Activated CD4-positive, alpha-beta T cell treated with anti-CD3 and anti-CD28 coated beads for 4 hours (primary cell): ENCODE measurements around the gene HIGD1B.

Experiments used
- DNase-seq, 2 donors: peaks; one replicate each; pipeline ENCODE4 v3.0.0-alpha.2; 2020

Gene HIGD1B

DNA sequence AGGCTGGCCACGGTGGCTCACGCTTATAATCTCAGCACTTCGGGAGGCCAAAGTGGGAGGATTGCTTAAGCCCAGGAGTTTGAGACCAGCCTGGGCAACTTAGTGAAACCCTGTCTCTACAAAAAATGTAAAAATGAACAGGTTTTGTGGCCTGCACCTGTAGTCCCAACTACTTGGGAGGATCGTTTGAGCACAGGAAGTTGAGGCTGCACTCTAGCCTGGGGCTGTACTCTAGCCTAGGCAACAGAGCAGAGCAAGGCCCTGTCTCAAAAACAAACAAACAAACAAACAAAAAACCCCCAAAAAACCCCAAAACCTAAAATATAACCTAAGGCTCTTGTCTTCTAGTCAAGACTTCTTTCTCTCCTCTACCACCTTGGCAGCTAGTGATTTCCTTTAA, 7.4 kb upstream of the HIGD1B start:
- no peak for DNase-seq

DNA sequence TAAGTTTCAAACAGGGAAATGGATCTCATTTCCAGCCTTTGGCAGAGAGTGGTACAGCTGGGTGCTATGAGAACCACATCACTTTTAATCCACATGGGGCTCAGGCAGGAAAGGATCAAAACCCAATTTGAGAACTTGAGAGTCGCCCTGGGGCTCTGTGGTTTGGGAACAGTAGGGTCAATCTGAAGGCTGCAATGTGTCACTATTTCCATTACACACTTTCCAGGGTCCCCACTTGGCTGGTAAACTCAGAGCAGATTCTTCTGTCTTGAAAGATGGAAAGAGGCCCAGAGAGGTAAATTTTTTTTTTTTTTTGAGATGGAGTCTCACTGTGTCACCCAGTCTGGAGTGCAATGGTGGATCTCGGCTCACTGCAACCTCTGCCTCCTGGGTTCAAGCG, 6.7 kb upstream of the HIGD1B start:
- DNase-seq: no peak

DNA sequence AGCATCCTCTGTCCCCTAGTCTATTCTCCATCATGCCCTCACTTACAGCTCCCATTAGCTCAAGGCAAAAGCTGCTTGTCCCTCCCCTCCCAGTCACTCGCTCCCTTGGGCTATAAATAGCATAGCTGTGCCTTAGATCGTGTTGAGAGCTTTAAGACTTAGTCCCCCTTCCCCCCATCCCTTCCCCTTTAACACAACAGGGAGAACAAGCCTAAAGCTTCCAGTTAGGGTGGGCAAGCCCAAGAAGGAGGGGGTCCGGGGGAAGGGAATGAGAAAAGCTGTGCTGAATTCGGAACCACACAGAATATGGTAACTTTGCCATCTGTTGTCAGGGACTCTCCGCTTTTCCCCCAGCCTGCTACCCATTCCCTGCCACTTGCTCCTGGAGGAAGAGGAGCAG, 4.9 kb upstream of the HIGD1B start:
- DNase-seq: no peak

DNA sequence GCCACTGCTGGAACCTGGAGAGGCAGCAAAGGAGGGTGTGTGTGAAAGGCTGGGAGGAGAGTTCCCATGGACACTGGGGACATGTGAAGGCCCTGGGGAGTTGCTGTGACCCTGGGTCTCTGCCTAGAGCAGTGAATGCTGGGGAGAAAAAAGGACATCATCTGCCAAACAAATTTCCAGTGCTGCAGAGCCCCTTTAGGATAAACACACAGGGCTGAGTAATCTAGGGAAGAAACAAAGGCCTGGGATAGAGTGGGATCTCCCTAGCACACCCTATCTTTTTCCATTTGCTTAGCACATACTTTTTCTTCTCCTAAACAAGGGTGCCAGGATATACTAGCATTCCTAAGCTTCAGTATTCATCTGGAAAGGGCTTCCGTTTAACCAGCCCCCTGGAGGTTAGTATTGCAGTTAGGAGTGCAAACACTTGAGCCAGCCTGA, 3.3 kb upstream of the HIGD1B start:
- DNase-seq: no peak

DNA sequence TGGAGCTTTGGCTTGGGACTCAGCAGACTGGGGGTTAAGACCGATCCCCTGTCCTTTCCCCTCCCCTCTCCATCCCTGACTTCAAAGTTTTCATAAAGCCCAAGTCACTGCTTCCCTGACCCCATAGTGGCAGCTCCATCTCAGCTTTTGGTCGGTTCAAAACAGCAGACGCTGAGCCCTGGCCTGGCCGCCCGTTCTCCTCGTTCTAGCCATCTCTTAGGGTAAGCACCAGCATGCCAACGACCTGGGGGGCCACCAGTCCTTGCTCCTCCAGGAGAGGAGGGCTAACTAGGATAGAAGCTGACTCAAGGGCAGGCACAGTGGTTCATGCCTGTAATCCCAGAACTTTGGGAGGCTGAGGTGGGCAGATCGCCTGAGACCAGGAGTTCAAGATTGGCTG, 1.5 kb upstream of the HIGD1B start:
- no peak for DNase-seq

DNA sequence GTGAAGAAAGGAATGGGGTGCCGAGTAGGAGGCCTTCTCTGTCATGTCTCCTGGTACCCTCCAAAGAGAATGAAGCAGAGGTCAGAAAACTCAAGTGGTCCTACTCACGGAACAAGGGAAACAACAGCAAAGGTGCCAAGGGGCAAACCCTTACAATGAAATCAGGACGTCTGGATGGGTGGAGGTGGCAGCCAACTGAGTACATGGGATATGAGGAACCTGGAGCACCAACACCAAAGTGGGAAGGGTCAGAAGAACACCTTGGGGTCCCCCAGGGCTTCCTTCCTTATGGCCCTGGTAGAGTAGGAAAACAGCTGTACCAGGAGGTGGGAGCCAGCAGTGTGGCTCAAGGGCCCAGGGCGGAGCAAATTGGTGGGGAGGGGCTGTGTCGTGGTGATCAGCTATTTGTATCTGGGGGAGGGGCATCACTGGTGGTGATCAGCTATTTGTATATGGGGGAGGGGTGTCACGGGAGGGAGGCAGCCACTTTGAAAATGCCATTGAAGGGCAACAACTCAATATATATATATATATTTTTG, 643 bp downstream of the HIGD1B start:
- no peak for DNase-seq

DNA sequence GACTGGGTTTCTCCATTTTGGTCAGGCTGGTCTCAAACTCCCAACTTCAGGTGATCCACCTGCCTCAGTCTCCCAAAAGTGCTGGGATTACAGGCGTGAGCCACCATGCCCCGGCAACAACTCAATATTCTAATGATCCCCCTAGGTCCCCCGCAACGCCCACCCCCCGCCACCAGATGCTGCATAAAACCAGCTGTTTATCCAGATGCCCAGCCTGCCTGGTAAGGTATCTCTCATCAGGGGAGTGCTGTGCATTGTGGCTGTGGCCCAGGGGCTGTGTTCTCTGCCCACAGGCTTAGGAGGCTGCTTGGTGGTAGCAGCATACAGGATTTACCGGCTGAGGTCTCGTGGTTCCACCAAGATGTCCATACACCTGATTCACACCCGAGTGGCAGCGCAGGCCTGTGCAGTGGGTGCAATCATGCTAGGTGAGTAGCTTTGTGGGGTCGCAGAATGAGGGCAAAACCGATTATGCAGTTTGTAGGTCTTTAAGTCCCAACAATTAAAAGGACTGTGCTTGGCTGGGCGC, 1.3 kb downstream of the HIGD1B start:
- no peak for DNase-seq

DNA sequence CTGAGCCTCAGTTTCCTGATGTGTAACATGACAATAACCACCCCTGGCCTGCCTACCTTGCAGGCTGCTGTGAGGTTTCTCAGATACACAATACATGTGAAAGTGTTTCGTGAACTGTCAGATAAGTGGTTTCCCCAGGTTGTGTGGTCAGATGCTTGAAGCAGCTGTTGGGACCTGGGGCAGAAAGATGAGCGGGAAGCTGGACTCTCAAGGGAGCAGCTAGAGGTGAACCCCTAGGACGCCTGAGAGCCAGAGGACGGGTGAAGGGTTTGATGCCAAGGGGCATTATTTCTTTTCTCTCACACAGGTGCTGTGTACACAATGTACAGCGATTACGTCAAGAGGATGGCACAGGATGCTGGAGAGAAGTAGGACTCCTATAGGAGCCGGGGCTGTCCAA, 2.3 kb downstream of the HIGD1B start:
- DNase-seq: no peak

DNA sequence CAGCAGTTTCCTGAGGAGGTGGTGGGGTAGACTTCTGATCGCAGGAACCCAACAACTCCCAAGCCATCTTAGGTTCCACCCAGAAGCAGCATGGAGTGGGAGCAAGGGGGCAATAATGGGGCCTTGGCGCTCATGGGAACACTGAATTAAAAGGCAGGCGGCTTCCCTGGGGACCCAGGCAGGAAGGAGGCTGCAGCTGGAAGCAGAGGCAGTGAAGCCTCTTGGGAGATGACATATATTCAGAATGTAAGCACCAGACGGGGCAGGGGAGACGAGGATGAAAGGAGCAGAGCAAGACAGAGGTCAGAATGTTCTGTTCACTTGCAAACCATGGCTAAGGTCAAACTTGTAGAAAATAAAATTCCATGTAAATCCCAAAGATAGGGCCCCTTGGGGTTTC, 2.9 kb downstream of the HIGD1B start:
- DNase-seq: no peak

DNA sequence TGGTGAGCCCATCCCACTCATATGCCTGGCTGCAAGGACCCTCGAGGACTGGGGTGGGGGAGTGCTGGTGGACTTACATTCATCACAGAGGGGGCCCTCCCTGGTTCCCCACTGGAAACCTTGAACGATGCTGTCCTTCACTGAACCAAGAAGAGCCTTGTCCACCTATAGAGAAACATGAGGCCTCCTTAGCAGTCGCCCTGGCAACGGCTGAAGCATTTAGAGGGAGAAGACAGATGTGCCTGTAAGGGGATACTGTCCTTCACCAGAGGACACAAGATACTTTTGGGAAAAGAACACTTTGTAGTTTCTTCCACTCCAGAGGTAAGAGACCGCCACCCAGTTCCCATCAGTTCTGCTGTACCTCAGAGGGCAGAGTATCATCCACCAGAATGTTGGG, 6.5 kb downstream of the HIGD1B start:
- no peak for DNase-seq

DNA sequence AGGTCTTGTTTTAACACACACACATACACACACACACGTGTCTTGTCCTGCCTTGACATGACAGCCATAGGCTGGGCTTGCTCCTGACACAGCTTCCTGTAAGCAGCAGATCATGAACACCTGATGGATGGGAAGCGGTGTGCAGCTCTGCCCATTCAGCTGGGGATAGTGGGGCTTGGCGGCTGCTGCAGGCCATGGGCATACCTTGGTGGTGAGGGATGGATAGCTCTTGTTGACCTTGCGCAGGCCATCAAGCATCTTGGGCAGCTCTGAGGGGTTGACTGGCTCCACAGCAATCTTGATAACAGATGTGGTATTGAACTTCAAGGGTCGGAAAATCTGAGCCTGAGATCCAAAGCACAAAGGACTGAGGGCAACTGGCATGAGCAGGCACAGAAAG, 12.0 kb downstream of the HIGD1B start:
- DNase-seq: no peak

DNA sequence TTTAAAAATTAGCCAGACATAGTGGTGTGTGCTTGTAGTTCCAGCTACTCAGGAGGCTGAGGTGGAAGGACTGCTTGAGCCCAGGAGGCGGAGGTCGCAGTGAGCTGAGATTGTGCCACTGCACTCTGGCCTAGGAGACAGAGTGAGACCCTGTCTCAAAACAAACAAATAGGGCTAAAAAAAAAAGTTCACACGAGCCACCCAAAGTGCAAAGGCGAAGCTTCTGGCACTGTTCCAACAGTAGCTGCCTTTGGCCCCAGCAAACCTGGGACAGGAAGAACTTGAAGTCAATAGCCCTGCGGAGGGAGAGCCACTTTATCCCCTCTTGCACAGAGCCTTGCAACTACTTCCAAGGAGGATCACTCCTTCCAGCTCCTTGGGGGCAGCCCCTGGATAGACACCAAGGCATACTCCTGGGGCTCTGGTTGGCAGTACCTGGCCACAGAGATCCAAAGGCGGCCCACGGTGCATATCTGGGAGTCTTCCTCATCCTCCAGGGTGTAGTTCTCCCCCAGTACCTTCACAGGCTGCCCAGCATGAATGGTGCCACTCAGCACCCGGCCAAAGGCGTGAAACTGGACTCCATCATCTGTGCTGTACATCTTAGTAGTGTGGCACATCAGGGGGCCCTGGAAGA, 14.7 kb downstream of the HIGD1B start:
- DNase-seq: no peak

DNA sequence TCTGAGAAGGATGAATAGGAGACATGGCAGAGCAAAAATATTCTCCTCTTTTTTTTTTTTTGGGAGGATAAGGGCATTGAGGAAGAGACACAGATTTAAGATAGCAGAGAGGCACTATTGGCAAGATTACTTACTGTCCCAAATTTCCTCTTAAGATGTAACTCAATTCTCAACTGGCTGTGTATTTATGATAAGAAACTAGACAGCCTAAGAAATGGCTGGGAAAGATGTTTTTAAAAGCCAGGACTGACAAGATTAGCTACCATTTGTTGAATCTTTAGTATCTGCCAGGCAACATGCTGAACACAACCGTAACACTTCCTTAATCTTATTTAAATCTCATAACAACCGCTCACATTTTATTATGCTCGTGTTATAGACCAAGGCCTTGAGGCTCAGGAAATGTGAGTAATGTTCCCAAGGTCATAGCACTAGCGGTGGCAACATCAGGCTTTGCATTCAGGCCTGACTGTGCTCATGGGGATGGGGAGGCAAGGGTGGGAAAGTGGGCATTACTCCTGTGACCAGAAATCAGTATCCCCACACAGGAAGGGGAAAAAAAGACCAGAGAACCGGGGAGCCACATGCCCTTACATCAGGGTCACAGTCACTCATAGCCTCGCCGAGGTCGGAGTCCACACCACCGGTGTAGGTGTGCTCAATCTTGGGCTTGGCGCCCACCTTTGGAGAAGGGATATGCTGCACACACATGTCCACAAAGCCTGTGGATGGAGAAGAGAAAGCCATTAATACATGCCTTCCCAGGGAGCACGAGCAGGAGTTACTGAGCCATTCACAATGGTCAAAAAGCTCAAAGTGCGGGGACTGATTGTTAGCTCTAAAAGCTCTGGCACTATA, 15.6 kb downstream of the HIGD1B start:
- DNase-seq: no peak

DNA sequence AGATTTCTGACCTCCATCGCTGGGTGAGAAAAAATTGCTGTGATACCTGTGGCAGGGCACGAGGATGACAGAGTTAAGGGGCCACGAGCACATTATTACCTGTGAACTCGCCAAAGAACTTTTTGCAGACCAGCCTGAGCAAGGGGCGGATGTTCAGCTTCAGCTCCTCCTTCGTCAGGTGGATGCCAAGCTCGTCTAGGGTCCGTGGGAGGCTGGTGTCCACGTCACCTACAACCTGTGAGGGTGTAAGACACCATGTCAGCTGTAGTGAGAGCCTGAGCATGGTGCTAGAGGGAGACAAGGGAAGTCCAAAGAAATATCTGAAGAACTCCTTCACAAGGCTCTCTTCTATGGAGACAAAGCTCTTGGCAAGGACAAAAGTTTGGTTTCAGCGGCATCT, 17.1 kb downstream of the HIGD1B start:
- DNase-seq: no peak

DNA sequence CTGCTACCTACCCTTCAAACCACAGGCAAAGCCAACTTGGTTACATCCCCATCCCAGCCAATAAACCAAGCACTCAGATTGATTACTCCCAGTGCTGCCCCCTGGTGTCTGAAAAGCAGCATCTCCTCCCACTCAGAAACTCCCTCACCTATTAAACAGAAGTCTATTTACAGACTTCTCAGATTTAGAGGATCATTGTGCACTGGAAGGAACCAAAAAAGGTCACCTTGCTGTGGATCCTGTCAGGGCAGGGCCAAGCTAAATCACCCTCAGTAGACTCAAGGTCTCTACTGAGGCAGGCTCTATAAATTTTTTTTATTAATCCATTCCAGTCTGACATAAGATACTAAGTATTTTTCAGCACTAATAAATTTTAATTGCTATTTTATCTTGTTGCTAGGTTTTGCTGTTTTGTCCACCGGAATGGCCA, 17.6 kb downstream of the HIGD1B start:
- peak; percentile 74 to 79 for DNase-seq

DNA sequence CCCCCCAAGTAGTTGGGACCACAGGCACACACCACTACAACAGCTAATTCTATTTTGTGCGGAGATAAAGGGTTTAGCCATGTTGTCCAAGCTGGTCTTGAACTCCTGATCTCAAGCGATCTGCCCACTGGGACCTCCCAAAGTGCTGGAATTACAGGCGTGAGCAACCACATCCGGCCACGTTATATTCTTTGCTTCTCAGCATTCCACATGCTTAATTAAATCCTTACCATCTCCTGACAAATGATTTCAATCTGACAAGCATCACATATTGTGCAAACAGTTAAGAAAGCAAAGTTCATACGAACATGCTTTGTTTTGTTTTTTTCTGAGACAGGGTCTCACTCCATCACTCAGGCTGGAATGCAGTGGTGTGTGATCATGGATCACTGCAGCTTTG, 18.2 kb downstream of the HIGD1B start:
- no peak for DNase-seq

DNA sequence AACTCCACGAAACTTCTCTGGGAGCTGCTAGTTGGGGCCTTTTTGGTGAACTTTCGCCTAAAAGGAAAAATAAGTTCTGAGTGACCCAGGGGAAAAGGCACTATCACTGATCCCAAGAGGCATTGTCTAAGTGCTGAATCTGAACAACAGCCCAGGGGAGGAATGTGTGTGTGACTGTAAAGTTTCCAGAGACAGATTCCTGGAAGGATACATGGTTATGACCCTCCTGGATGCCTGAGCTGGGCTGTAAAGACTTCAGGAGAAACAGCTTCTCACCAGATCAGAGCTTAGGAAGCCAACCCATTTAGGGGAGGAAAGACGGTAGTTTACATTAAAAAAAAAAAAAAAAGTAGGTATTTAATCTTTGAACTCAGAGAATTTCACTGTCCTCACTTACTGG, 20.2 kb downstream of the HIGD1B start:
- no peak for DNase-seq

DNA sequence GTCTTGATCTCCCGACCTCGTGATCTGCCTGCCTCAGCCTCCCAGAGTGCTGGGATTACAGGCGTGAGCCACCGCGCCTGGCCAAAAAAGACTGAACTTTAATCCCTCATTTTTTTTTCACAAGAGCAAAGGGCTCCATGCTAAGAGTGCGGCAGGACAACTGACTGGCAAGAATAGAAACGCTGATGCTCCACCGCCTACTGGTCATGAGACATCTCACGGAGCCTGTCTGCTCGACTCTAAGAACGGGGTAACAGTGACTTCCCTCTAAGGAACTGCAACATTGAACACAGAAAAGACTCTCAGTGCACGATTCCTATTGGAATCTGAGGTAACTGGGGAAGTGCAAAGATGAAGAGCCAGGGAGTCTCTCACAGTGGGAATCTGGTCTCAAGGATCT, 23.9 kb downstream of the HIGD1B start:
- DNase-seq: no peak

DNA sequence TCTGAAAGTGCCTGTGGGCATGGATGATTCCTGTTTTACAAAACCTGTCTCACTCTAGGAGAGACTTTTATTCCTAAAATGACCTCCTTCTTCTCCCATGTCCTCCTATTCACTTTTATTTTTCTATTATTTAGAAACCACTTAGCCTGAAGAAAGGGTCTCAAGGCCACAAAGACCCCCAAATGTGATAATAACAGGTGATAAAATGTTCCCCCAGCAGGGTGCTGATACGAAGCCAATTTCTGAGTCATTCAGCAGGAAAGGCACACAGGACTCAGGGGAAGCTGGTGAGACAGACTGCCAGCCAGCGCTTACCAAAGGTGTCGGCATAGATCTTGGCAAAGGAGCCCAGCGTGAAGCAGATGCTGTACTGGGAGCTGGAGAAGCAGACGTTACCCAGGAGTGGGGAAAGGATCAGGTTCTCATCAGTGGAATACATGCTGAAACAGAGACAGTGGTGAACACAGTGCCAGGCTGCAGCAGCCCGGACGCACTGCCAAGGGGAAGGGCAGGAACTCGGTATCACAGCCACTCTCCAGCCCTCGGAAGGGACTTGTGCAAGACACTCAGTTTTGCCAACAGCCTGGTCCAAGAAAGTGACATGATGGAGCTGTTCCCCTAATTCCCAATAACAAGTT, 24.6 kb downstream of the HIGD1B start:
- DNase-seq: no peak

DNA sequence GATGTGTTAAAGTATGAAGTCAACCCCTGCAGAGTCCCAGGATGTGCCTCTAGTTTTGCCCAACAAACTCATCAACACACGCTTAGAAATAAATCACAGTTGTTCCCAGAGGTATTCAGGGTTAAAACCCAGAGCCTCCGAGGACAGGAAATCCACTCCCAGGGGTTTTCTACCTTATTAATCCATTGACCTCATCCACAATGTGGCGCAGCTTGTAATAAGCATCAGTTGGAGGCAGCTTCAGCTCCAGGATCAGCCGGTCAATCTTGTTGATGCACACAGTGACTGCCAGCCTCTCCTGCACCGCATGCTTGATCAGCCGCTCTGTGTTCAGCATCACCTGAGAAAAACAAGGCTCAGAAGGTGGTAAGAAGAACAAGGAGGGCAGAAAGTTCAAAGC, 28.1 kb downstream of the HIGD1B start:
- no peak for DNase-seq

DNA sequence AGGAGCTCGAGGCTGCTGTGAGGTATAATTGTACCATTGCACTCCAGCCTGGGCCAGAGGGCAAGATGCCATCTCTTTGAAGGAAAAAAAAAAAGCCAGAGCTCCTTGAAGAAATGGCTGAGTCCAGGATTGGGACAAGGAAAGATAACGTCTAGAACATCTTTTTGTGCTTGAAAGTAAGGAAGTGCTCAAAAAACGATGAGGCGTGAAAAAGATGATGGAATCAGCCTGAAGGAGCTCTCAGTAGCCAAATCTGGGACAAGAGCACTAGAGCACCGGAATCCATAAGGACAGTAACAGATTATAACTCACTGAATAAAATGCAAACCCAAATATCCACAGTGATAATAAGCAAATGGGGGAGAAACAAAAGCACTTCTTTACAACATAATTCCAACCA, 29.4 kb downstream of the HIGD1B start:
- DNase-seq: no peak

DNA sequence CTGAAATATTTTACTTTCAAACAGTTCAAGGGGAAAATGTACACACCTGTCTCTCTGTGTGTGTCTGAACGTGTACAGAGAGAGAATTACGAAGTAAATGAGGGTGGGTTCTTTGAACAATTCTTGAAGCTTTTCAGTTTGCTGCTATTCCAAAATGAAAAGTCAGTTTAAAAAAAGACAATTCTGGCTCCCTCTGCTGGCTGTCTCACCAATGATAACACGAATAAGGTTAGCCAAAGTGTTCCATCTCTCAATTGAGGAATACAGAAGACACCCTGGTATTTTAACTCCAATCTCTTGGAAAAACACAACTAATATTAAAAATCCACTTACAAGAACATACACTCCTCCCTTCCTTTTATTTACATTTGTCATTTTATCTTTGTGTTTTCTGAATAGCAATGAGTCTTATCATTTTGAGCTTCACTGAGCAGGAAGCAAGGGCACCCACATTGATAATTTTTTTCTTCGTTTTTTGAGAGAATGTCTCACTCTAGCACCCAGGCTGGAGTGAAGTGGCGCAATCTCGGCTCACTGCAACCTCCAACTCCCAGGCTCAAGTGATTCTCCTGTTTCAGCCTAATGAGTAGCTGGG, 31.0 kb downstream of the HIGD1B start:
- peak in 1 of 2 donors; percentile 21 for DNase-seq

DNA sequence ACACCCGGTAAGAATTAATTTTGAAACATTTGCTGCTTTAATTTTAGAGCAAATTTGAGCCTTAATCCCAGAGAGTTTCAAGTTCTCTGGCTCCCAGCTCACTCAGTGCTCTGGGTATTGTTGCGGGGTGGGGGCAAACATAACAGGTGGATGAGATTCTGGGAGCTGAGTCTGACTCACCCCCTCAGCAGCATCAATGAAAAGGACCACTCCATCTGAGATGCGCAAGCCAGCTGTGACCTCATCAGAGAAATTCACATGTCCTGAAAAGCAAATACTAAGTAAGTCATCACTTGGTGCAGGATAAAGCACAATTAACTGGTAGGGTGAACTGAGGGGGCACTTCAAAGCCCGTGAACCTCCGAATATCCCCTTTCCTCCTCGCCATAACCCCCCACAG, 31.7 kb downstream of the HIGD1B start:
- DNase-seq: no peak
